GM18498 (cell line): Measurements from ENCODE around the gene TSPO2.

Source experiments
- ATAC-seq: cut with Tn5 transposase; IDR thresholded peaks from one replicate; pipeline ENCODE4 v1.9.1; 2021; ENCODE audit warnings: mild to moderate bottlenecking, moderate library complexity; ENCODE audit not compliant: unreplicated experiment

Gene TSPO2

GRCh38 chr6:41027241-41027640 is 15.0 kb upstream of the TSPO2 start:
- ATAC-seq, result no peak

- peak; percentile 92 for ATAC-seq
Measured at GRCh38 chr6:41027799-41028560, 14.3 kb upstream of the TSPO2 start.

GRCh38 chr6:41028561-41029412 is 13.5 kb upstream of the TSPO2 start:
- ATAC-seq, result peak; percentile 37

GRCh38 chr6:41032830-41033229 is 9.4 kb upstream of the TSPO2 start:
- no peak for ATAC-seq

- ATAC-seq, result no peak
Measured at GRCh38 chr6:41033776-41034175, 8.5 kb upstream of the TSPO2 start.

GRCh38 chr6:41036186-41036585 is 6.1 kb upstream of the TSPO2 start:
- ATAC-seq, result no peak

GRCh38 chr6:41036601-41037000 is 5.7 kb upstream of the TSPO2 start:
- no peak for ATAC-seq

- no peak for ATAC-seq
Measured at GRCh38 chr6:41037107-41037900, 5.0 kb upstream of the TSPO2 start.

GRCh38 chr6:41038205-41038604 is 4.1 kb upstream of the TSPO2 start:
- ATAC-seq, result no peak

- ATAC-seq, result no peak
Measured at GRCh38 chr6:41039060-41039998, 2.9 kb upstream of the TSPO2 start, which contains the start of gene UNC5CL. Gene UNC5CL, minus strand, starts transcription at chr6:41039221. Its CDS starts 4,147 bp downstream, at chr6:41035074.

- no peak for ATAC-seq
Measured at GRCh38 chr6:41040101-41040939, 1.9 kb upstream of the TSPO2 start.

GRCh38 chr6:41040940-41041536 is 1.2 kb upstream of the TSPO2 start:
- no peak for ATAC-seq

GRCh38 chr6:41043151-41043550 is 884 bp downstream of the TSPO2 start:
- ATAC-seq, result no peak

GRCh38 chr6:41045664-41046063 is 3.4 kb downstream of the TSPO2 start:
- ATAC-seq, result no peak

- no peak for ATAC-seq
Measured at GRCh38 chr6:41046084-41046483, 3.8 kb downstream of the TSPO2 start.

- no peak for ATAC-seq
Measured at GRCh38 chr6:41047306-41047705, 5.0 kb downstream of the TSPO2 start.

GRCh38 chr6:41047745-41048732 is 5.8 kb downstream of the TSPO2 start:
- no peak for ATAC-seq

GRCh38 chr6:41049521-41049920 is 7.3 kb downstream of the TSPO2 start:
- no peak for ATAC-seq
